ENCODE data around the gene CCNDBP1.

CCNDBP1 gene

GRCh38 chr15:43185157-43186002, at the start of gene CCNDBP1:
Gene CCNDBP1, plus strand, starts transcription at chr15:43185403. Its CDS starts 96 bp downstream, at chr15:43185499.
- H3K4me3 ChIP-seq (replicated peaks in 1 of 2; ENCODE audit: low read depth in 2 of 2, low read length in 2 of 2): peak within 1 kb of the TSS; percentile 74 to 81
- peak; percentile 68 to 77 for DNase-seq (ENCODE audit: low read depth in 2 of 2)
- peak; percentile 40 for TF ChIP-seq CTCF (IDR thresholded peaks at IDR 0.05; ENCODE audit: low read depth, low read length)

- DNase-seq (ENCODE audit: low read depth in 2 of 2): peak in 1 of 2 donors; percentile 17
- no peak overlapping the region for H3K4me3 ChIP-seq (replicated peaks in 1 of 2; ENCODE audit: low read depth in 2 of 2, low read length in 2 of 2)
Measured at GRCh38 chr15:43143203-43143941, 41.8 kb upstream of the CCNDBP1 start.

GRCh38 chr15:43144512-43144911, 40.7 kb upstream of the CCNDBP1 start:
- no peak for DNase-seq (ENCODE audit: low read depth in 2 of 2)
- TF ChIP-seq CTCF (IDR thresholded peaks at IDR 0.05; ENCODE audit: low read depth, low read length): no peak
- H3K4me3 ChIP-seq (replicated peaks in 1 of 2; ENCODE audit: low read depth in 2 of 2, low read length in 2 of 2): no peak overlapping the region

More at GRCh38 chr15:43143203-43143941, 41.8 kb upstream of the CCNDBP1 start:
- no peak for TF ChIP-seq CTCF (IDR thresholded peaks at IDR 0.05; ENCODE audit: low read depth, low read length)

- TF ChIP-seq CTCF (IDR thresholded peaks at IDR 0.05; ENCODE audit: low read depth, low read length): no peak
- no peak for DNase-seq (ENCODE audit: low read depth in 2 of 2)
Measured at GRCh38 chr15:43146184-43146583, 39.0 kb upstream of the CCNDBP1 start.

GRCh38 chr15:43150191-43150929, 34.8 kb upstream of the CCNDBP1 start:
- DNase-seq (ENCODE audit: low read depth in 2 of 2): peak; percentile 86 to 98
- H3K4me3 ChIP-seq (replicated peaks in 1 of 2; ENCODE audit: low read depth in 2 of 2, low read length in 2 of 2): no peak overlapping the region

More at GRCh38 chr15:43146184-43146583, 39.0 kb upstream of the CCNDBP1 start:
- no peak overlapping the region for H3K4me3 ChIP-seq (replicated peaks in 1 of 2; ENCODE audit: low read depth in 2 of 2, low read length in 2 of 2)

More at GRCh38 chr15:43150191-43150929, 34.8 kb upstream of the CCNDBP1 start:
- no peak for TF ChIP-seq CTCF (IDR thresholded peaks at IDR 0.05; ENCODE audit: low read depth, low read length)

All from cardiac fibroblast (primary cell).